ENCODE measurements around the gene PRR9. TPM values are rescaled to one million over a fixed set of nuclear protein-coding genes. Genes with fewer than 3 reads are reported as not detected.

The PRR9 gene
- total and polyA plus RNA-seq, 2 of the 8 experiments (the other 6 are each of a cell fraction or from before 2014, with no cell fraction given), result not detected

GRCh38 chr1:153202006-153202405 lies 15.4 kb upstream of the PRR9 start:
- Histone ChIP-seq H4K20me1 (replicated peaks in 1 of 2; ENCODE audit: control insufficient read depth in 1 of 2, insufficient read depth in 2 of 2, low read length in 2 of 2) (no peaks in the 10 kb centered on the region), H3K23ac (ENCODE audit: insufficient read length) (no peak overlapping the region), H2AK5ac (ENCODE audit: low read depth, low read length) (no peak overlapping the region), H4K91ac (replicated peaks; ENCODE audit: insufficient read length, low read length) (no peak overlapping the region), H3K27me3 (replicated peaks in 1 of 4; ENCODE audit: control insufficient read depth in 3 of 4, extremely low read depth in 1 of 4, insufficient read depth in 3 of 4, low read length in 3 of 4) (no peaks in the 10 kb centered on the region), H4K8ac (ENCODE audit: extremely low read depth, insufficient read depth, low read length) (no peak overlapping the region), H2BK20ac (ENCODE audit: low read length) (no peak overlapping the region), H3K79me1 (ENCODE audit: low read depth, low read length) (no peaks in the 10 kb centered on the region), H3K27ac (ENCODE audit: low read depth, low read length) (no peak overlapping the region), H2BK120ac (replicated peaks; ENCODE audit: low read depth, low read length) (no peak overlapping the region), H3K4me1 (replicated peaks in 1 of 4; ENCODE audit: control insufficient read depth in 3 of 4, insufficient read depth in 4 of 4, low read length in 3 of 4) (no peaks in the 10 kb centered on the region), H2AFZ (ENCODE audit: low read length) (no peak overlapping the region), H3K79me2 (ENCODE audit: control insufficient read depth in 1 of 2, insufficient read depth in 2 of 2, low read length in 2 of 2) (no peaks in the 10 kb centered on the region), H2BK12ac (ENCODE audit: low read depth, low read length) (no peak overlapping the region), H3K4ac (replicated peaks; ENCODE audit: insufficient read length, low read depth, low read length) (no peak overlapping the region), H2BK15ac (ENCODE audit: low read length) (no peak overlapping the region), H3K18ac (ENCODE audit: extremely low read depth, low read length) (no peak overlapping the region), H3K23me2 (ENCODE audit: low read depth, low read length) (no peaks in the 10 kb centered on the region), H3K36me3 (ENCODE audit: control insufficient read depth in 2 of 4, insufficient read depth in 4 of 4, low read length in 3 of 4) (no peaks in the 10 kb centered on the region), H3K4me3 (ENCODE audit: extremely low read depth in 1 of 4, insufficient read depth in 2 of 4, low read depth in 3 of 4, low read length in 4 of 4) (no peak overlapping the region), H4K5ac (ENCODE audit: insufficient read length, low read depth, low read length) (no peak overlapping the region), H2BK5ac (ENCODE audit: low read depth, low read length) (no peak overlapping the region), H3K9ac (replicated peaks in 1 of 4; ENCODE audit: extremely low read depth in 1 of 4, low read depth in 3 of 4, low read length in 3 of 4) (no peak overlapping the region), H3K56ac (replicated peaks; ENCODE audit: insufficient read length, low read depth, low read length) (no peak overlapping the region), H3K4me2 (ENCODE audit: insufficient read depth in 1 of 2, low read depth in 2 of 2, low read length in 2 of 2) (no peak overlapping the region), H3K14ac (ENCODE audit: insufficient read length) (no peak overlapping the region), H3K9me3 (ENCODE audit: insufficient read depth in 2 of 2, low read depth in 1 of 2, low read length in 1 of 2) (no peaks in the 10 kb centered on the region; a peak in 1 of 4 replicates)
- ChIA-PET CTCF (ENCODE audit: partially characterized antibody) (interaction anchor here (0.8 to 1.5 kb wide), 3 partner anchors 10 to 330 kb away, joined by 3 to 8 read pairs (median 3); no protein-coding TSS in a partner anchor), POLR2A (ENCODE audit: partially characterized antibody) (no interaction called here)
- DNase-seq (ENCODE audit: low read depth in 1 of 2, low spot score in 2 of 2) (no peak), FAIRE-seq (no peak)
- no peak for TF ChIP-seq NANOG (IDR thresholded peaks at IDR 0.05; ENCODE audit: insufficient read depth, low read depth, low read length, poor library complexity, severe bottlenecking)
- WGBS, 2 experiments (ENCODE audit: extremely low coverage in 1 of 2, insufficient coverage in 1 of 2, insufficient read length in 1 of 2, insufficient replicate concordance in 2 of 2, low coverage in 1 of 2, low lambda C conversion rate in 2 of 2, missing lambda C conversion rate in 1 of 2), result 76% methylated on average over 4 of the region's 4 CpGs; no CpG with 5 or more reads in 1 of the 2 experiments

All from H1 (cell line).